ENCODE measurements around the gene ZNF410.
"Not testable (repeated sequence)": the region's sequence is repeated elsewhere in the genome, so short reads cannot be mapped to it uniquely, and the experiment has no call there.

ZNF410 gene

GRCh38 chr14:73887694-73888459 lies 1.2 kb downstream of the ZNF410 start:
- DNase-seq (ENCODE audit: low read depth) = no peak

- DNase-seq (ENCODE audit: low read depth) = peak; percentile 20
Measured at GRCh38 chr14:73888460-73888725, 1.7 kb downstream of the ZNF410 start.

DNA sequence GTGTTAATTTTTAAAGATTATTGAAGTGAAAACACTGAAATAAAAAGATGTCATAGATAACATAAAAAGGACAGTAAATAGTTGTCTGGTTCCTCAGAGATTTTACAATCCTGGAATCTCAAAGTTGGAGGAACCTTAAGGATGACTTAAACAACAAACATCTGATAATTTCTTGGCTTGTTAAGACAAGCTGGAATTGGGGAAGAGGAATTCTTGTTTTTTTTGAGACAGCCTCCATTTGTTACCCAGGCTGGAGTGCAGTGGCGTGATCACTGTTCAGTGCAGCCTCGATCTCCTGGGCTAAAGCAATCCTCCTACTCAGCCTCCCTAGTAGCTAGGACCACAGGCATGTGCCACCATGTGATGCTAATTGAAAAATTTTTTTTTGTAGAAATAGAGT lies 2.3 kb downstream of the ZNF410 start:
- peak; percentile 16 for DNase-seq (ENCODE audit: low read depth)

- DNase-seq (ENCODE audit: low read depth) = no peak
Measured at GRCh38 chr14:73889376-73889775, 2.7 kb downstream of the ZNF410 start.

DNA sequence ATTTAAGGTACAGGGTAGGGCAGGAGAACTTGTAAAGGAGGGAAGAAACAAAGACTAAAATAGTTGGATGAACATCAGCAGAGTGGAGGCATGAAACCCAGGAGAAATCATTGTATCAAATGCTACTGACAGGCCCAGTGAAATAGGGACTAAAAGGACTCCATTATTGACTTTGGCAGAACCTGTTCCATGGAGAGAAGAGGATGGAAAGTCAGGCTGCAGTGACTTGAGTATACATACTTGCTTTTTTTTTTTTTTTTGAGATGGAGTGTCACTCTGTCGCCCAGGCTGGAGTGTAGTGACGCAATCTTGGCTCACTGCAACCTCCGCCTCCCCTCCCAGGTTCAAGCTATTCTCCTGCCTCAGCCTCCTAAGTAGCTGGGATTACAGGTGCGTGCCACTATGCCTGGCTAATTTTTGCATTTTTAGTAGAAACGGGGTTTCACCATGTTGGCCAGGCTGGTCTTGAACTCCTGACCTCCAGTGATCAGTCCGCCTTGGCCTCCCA lies 7.6 kb downstream of the ZNF410 start:
- not testable (repeated sequence) for DNase-seq (ENCODE audit: low read depth)

DNA sequence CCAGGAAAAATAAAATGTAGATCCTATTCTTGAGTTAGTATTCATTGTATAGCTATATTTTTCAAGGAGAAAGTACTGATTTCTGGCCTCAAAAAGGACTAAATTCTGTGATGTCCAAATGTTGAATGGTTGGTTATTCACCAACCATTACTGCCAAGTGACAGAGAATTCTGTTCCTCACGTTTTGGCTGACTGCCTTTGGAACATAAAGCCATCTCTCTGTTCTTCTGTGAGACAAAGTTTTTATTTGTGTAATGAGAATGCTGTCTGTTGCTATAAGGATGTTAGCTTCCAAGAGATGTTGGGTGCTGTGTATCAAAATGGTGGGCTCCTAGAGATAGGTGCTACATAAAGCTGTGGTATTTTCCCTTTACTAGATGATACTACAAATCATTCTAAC lies 9.3 kb downstream of the ZNF410 start:
- DNase-seq (ENCODE audit: low read depth) = no peak

DNA sequence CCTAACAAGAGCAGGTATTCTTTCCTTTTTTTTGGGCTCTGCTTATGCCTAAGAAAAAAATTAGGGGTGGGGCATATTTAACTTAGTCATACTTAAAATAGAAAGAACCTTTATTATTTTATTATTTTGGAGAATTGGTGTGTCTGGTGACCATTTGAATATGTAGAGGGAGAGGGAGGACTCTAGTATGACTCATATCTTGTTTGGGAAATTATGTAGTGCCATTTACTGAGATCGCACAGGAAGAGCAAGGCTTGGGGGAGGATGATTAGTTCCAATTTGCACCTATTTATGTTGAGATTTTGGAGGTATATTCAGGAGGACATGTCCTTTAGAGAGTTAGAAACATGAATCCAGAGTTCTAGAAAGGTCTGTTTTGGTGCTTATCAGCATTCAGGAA lies 9.9 kb downstream of the ZNF410 start:
- DNase-seq (ENCODE audit: low read depth) = no peak

DNA sequence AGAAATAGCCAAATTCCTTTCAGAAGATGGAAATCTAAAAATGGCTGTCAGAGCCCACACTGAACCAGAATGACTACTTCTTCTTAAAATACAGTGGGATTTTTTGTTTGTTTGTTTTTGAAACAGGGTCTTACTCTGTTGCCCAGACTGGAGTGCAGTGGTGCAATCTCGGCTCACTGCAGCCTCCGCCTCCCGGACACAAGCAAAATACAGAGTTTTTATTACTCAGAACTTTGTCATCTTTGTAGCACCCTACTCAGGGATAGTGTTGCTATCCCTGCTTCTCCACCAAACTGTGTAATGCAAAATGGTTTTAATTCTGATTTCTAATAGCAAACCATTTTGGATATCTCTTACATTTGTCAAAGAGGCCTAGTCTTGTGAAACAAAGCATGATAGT lies 16.4 kb downstream of the ZNF410 start:
- DNase-seq (ENCODE audit: low read depth) = no peak

GRCh38 chr14:73909681-73910080 lies 23.0 kb downstream of the ZNF410 start:
- no peak for DNase-seq (ENCODE audit: low read depth)

GRCh38 chr14:73913256-73913655 lies 26.6 kb downstream of the ZNF410 start:
- DNase-seq (ENCODE audit: low read depth) = no peak

DNA sequence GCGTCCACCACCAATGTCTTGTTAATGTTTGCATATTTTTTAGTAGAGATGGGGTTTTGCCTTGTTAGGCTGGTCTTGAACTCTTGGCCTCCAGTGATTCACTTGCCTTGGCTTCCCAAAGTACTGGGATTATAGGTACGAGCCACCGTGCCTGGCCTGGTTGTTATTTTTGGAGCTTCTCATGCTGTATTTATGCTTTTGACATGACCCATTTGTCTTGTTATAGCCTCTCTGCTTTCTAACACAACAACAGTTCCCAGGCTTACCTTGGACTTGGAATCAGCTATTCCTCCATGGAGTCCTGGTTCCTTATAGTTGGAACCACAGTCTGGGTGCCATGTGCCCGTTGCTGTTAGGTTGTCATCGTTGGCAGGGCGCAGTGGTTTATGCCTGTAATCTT lies 29.7 kb downstream of the ZNF410 start:
- DNase-seq (ENCODE audit: low read depth) = no peak

DNA sequence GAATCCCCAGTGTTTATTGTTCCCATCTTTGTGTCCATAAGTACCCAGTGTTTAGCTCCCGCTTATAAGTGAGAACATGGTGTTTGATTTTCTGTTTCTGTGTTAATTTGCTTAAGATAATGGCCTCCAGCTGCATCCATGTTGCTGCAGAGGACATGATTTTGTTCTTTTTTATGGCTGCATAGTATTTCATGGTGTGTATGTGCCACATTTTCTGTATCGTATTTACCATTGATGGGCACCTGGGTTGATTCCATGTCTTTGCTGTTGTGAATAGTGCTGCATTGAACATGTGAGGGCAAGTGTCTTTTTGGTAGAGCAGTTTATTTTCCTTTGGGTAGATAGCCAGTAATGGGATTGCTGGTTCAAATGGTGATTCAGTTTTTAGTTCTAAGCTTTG lies 32.8 kb downstream of the ZNF410 start:
- DNase-seq (ENCODE audit: low read depth) = not testable (repeated sequence)

GRCh38 chr14:73924337-73924736 lies 37.7 kb downstream of the ZNF410 start:
- no peak for DNase-seq (ENCODE audit: low read depth)

DNA sequence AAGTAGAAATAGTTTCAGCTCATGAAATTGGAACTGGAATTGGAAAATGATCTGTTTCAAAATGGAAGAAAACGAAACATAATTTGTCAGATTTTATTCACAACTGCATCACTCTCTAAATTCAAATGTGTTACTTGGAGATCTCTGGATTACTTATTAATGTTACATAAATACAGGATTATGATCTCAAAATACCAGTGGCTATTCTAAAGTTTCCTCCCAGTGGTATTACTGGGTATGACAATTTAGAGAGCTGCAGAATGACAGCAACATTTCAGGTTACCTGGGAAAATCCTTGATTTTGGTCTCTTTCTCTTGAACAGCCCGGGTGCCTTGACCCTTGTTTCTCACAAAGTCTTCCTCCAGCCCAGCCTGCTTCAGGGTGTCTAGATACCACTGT lies 49.0 kb downstream of the ZNF410 start:
- no peak for DNase-seq (ENCODE audit: low read depth)

GRCh38 chr14:73936548-73936947 lies 49.9 kb downstream of the ZNF410 start:
- no peak for DNase-seq (ENCODE audit: low read depth)

GRCh38 chr14:73937012-73937411 lies 50.4 kb downstream of the ZNF410 start:
- no peak for DNase-seq (ENCODE audit: low read depth)

DNA sequence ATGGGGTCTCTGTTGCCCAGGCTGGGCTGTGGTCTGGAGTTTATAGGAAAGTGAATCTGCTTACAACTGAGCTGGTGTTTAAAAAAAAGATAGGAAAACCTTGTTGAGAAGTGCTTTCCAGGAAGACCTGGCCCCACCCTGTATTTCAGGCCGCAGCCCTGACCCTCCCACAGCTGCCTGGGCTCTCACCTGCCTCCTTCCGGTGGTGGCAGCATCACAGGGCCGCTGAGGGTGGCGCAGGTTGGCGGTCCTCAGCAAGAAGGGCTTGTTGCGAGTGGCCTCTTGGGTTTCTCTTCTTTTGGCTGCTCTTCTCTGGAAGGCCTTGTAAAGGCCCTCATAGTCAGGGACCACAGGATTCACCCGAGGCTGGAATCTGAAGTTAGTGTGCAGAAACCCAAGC lies 55.5 kb downstream of the ZNF410 start:
- DNase-seq (ENCODE audit: low read depth) = no peak

DNA sequence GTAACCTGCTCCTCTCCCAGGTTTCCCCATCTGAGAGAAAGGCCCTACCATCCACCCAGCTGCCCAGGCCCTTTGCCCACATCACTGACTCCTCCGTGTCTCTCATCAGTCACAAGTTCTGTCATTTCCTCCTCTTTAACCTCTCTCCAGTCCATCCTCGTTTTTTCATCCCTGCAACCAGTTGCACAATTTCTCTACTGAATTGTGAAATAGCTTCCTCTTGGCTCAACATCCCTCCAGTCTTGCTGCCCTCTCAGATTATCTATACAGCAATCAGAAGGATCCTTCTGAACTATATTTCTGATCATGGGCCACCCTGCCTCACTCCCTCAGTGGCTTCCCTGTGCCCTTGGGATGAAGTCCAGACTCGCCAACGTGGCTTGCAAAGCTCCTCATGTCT lies 56.4 kb downstream of the ZNF410 start:
- DNase-seq (ENCODE audit: low read depth) = peak; percentile 70

DNA sequence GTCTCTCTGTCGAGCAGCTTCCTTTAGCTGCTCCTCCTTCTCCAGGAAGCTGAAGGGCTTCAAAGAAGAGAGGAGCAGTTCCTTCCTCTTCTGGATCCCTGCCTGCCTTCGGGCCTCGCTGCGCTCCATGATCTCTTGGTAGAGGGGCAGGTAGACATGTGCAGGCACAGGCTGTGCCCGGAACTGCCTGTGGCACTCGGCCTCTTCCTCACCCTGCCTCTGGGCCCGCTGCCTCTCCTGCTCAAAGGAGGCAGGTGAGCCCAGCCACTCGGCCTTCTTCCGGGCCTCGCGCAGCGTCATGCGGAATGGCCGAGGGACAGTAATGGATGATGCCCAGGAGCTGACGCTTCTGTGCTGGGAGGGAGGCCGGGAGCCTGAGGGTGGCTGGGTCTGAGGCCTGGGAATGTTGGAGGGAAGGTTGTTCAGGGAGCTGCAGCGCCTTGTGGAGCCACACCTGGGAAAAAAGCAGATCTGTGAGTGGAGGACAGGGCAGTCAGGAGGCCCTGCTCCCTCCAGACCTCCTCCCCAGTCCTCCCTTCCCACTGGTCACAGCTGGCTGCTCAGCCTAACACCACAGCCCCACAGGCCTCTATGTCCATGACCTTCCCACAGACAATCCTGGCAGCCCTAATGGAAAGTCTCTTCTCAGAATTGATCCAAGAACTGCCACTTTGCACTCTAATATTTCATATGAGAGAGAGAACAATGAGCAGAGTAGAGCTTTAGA lies 57.9 kb downstream of the ZNF410 start:
- DNase-seq (ENCODE audit: low read depth) = no peak

GRCh38 chr14:73945159-73945670 lies 58.6 kb downstream of the ZNF410 start:
- no peak for DNase-seq (ENCODE audit: low read depth)

DNA sequence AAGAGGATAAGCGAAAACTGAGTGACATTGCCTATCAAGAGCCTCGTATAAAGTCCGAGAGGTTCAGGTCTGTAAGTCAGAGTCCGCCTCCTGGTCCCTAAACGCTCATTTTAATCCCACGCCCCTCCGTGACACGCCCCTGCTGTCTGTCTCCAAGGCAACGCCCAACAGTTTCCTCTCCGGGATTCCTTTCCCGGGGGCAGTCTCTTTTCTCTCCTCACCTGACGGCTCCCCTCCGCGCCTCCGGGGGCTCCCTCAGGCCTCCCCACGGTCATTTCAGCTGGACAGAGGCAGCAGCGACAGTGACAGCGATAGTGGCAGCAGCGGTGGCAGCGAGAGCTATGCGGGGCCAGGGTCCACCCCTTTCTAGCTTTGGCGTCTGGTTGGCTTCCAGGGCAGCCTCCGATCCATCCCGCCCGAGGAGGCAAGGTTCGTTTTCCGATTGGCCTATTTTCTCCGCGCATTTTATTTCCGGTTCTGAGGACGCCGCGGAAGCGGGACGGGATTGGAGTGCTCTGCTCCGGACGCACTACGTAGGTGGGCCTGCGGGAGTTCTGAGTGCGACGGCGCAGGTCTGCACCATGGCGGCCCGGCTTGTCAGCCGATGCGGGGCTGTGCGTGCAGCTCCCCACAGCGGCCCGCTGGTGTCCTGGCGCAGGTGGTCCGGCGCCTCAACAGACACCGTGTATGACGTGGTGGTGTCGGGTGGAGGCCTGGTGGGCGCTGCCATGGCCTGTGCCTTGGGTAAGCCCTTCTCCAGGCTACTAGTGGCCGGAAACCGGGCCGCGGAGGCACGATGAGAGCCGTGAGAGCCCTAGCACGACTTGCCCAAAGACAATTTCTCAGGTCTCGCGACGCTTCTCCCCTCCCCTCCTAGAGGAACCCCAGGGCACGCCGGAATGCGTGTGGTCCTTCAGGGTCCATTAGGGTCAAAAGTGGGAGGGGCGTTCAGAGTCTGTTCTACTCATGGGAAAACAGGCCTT lies 63.4 kb downstream of the ZNF410 start, which contains the start of the genes COQ6 and FAM161B:
TSS of gene COQ6 (plus strand) at position 551 of the 983 bp plus-strand sequence. CDS start at position 582, 31 bp downstream.
TSS of gene FAM161B (minus strand) at position 343 of the 983 bp plus-strand sequence. CDS start at position 275, 68 bp downstream.
- DNase-seq (ENCODE audit: low read depth) = peak; percentile 88

GRCh38 chr14:73953731-73954130 lies 67.1 kb downstream of the ZNF410 start:
- DNase-seq (ENCODE audit: low read depth) = peak; percentile 8
